HG03354 (cell line): Measurements from ENCODE around the gene TNRC6B.
A peak's percentile ranks its signal among the peaks of the same experiment; 100 is the strongest.
"Not testable (repeated sequence)": the region's sequence is repeated elsewhere in the genome, so short reads cannot be mapped to it uniquely, and the experiment has no call there.

ENCODE experiments used
- ATAC-seq: cut with Tn5 transposase; IDR thresholded peaks from one replicate; pipeline ENCODE4 v1.9.1; 2021; ENCODE audit warnings: mild to moderate bottlenecking; ENCODE audit not compliant: unreplicated experiment, poor library complexity, severe bottlenecking

TNRC6B gene, protein sequence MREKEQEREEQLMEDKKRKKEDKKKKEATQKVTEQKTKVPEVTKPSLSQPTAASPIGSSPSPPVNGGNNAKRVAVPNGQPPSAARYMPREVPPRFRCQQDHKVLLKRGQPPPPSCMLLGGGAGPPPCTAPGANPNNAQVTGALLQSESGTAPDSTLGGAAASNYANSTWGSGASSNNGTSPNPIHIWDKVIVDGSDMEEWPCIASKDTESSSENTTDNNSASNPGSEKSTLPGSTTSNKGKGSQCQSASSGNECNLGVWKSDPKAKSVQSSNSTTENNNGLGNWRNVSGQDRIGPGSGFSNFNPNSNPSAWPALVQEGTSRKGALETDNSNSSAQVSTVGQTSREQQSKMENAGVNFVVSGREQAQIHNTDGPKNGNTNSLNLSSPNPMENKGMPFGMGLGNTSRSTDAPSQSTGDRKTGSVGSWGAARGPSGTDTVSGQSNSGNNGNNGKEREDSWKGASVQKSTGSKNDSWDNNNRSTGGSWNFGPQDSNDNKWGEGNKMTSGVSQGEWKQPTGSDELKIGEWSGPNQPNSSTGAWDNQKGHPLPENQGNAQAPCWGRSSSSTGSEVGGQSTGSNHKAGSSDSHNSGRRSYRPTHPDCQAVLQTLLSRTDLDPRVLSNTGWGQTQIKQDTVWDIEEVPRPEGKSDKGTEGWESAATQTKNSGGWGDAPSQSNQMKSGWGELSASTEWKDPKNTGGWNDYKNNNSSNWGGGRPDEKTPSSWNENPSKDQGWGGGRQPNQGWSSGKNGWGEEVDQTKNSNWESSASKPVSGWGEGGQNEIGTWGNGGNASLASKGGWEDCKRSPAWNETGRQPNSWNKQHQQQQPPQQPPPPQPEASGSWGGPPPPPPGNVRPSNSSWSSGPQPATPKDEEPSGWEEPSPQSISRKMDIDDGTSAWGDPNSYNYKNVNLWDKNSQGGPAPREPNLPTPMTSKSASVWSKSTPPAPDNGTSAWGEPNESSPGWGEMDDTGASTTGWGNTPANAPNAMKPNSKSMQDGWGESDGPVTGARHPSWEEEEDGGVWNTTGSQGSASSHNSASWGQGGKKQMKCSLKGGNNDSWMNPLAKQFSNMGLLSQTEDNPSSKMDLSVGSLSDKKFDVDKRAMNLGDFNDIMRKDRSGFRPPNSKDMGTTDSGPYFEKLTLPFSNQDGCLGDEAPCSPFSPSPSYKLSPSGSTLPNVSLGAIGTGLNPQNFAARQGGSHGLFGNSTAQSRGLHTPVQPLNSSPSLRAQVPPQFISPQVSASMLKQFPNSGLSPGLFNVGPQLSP (N-terminal part only)

DNA sequence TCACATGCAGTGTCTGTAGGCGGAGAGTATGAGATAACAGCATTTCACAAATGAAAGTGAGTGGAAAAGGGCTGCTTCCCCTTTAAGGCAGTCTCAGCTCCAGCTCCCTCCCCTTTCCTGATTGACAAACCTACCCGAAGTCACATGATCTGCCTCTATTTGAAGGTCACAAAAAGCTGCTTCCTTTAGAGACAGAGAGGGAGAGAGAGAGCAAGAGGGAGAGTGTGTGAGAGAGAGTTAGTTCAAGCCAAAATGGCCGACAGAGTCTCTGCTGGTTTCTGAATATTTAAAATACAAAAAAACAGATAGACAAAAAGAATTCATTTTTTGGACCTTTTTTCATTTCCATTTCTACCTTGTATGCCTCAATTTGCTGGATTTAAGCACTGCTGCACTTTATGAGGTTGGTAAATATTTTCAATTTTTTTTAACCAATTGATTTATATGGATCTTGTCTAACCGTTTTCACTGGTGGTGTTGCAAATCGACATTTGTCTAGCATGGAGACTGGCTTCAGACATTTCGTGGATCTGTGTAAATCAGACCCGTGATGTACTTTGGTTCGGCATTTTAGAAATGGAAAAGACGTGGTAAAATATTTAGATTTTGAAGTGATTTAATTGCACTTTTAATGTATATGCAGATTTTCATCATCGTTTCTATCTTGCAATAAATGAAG lies at the start of gene TNRC6B:
TSS of gene TNRC6B (plus strand) at position 188 of the 679 bp plus-strand sequence. CDS start at position 399, 211 bp downstream.
- ATAC-seq = peak; percentile 88

DNA sequence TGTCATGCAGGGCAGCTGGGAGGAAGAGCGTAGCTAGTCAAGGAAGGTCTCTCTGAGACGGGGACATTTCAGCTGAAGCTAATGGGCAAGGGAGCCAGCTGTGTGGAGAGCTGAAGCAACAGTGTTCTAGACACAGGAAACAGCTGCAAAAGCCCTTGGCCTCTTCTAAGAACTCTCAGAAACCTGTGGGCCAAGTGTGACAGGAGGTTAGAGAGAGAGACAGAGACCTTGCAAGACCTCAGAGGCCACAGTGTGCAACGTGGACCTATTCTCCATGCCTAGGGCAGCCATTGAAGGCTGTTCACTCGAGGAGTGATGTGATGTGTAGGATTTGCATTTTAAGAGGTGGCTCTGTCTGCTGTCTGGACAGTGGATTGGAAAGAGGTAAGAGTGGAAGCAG lies 48.7 kb upstream of the TNRC6B start:
- no peak for ATAC-seq

DNA sequence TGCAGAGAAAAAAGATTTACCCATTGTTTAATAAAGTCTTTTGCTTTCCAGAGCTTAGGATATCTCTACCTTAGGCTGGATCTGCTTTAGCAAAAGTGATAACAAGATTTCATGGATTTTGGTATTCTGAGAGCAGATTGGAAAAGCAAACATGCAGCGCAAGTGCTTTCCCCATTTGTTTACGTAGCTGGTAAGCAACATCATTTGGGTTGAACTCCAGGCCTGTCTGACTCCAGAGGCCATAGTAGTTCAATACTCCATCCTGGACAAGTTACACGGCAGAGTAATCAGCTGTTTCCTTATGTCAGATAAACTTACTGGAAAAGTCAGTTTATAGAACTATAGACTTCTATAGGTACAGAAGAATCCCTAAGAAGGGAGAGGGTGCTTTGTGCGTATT lies 40.6 kb upstream of the TNRC6B start:
- ATAC-seq = no peak

DNA sequence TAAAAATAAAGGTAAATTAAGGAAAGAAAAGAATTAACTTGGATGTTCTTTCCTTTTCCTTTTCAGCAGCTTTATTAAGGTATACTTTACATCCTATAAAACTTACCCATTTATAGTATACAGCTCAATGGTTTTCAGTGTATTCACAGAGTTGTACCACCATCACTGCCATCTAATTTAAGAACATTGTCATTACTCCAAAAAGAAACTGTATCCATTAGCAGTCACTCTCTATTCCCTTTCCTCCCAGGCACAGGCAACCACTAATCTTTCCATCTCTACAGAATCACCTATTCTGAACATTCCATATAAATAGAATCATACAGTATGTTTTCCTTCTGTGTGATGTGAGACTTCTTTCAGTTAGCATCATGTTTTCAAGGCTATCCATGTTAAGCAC lies 38.9 kb upstream of the TNRC6B start:
- ATAC-seq = no peak

DNA sequence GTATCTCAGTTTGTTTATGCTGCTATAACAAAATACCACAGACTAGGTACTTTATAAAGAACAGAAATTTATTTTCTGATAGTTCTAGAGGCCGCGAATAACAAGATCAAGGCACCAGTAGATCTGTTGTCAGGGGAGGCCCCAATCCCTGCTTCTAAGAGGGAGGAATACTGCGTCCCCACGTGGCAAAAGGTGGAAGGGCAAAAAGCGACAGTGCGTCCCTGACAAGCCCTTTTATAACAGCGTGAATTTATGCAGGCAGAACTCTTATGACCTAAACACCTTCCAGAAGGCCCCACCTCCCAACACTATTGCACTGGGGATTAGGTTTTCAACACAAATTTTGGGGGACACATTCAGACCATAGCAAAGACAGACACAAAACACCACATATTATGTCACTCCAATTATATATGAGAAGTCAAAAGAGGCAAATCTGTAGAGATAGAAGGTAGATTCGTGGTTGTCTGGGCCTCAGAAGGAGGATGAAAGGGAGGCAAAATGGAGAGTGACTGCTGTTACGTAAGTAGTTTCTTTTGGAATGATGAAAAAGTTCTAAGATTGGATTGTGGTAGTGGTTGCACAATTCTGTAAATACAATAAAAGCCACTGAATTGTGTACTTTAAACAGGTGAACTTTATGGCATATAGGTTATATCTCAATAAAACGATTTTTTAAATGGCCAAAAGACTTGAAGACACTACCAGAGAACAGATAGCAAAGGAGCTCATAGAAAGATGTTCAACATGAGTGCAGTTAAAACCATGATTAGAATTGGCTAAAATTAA lies 30.1 kb upstream of the TNRC6B start:
- no peak for ATAC-seq

DNA sequence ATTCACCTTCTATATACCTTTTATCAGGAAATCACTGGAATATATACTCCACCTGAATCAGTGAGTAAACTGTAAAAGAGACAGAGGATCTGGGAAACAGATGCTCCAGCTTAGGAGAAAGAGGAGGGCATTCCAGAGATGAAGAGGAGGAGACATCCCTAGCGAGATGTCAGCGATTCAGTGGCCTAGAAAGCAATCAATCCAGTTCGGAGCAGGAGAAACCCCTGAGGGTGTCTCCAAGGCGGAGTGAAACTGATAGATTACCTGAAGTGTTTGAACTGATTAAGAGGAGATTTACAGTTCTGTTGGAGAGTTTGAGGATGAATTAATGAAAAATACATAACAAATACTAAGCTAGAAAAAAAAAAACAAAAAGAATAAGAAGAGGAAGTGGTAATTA lies 24.5 kb upstream of the TNRC6B start:
- ATAC-seq = no peak

DNA sequence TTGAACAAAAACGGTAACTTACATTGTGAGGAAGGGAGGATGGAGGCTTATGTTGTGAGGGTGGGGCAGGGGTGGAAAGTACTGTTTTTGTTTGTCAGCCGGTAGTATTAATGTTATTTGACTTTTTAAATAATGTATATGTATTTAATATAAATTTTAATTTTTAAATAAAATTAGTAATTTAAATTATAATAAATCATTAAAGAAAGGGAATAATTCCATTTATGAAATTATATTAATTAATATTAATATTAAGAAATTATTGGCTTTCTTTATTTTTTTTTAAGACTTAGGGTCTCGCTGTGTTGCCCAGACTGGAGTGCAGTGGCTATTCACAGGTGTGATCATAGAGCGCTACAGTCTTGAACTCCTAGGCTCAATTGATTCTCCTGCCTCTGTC lies 24.0 kb upstream of the TNRC6B start:
- ATAC-seq = no peak

DNA sequence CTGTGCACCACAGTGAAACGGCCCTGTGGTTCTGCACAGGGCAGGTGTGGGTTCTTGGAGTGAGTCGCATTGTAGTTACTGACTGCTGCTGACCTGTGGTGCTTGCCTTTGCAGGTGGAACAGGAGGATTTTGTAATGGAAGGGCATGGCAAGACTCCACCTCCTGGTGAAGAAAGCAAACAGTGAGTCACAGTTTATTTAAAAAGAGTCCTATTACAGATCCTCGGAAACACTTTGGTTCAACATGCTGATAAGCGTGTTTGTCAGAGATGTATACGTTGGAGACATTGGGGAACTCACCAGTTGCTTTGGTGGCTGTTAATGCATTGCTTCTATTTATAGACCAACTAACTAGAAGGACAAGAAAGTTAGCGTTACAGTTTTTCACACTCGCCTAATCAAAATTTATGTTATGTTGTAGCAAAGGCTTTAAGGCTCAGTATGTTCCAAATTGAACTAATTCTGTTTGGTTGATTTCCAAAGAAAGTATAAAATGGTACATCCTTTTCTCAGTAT lies 21.7 kb upstream of the TNRC6B start:
- ATAC-seq = no peak

DNA sequence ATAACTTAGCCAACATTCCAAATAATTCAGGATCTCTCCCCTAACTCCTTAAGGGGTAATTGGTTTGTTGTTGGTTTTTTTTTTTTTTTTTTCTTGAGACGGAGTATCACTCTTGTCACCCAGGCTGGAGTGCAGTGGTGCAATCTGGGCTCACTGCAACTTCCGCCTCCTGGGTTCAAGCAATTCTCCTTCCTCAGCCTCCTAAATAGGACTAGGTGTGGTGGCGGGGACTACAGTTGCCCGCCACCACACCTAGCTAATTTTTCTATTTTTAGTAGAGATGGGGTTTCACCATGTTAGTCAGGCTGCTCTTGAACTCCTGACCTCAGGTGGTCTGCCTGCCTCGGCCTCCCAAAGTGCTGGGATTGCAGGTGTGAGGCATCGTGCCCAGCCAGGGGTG lies 21.0 kb upstream of the TNRC6B start:
- ATAC-seq = not testable (repeated sequence)

DNA sequence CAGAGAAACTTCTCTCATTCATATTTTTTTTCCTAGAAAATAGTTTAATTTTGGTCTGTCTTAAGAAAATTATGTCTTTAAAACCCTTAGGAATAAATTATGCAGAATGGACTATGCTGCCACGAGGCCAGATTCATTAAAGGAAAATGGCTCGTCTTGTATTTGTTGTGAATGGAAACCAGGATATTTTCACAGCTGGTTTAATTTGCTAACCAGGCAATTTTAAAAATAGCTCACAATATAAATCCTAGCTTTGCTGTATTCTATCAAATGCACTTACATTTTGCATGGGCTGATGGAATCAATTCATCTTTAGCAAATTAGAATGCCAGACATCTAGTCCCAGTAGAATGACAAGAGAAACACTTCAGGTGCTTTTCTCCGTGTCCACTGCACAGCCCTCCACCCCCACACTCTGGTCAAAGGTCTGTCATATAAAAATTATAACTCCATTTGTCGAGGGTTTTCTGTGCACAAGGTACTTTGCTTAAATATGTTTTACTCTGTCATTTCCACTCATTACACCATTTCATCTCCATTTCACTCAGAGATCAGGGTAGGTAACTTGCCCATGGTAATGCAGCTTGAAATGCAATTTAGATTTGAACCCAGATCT lies 20.3 kb upstream of the TNRC6B start:
- no peak for ATAC-seq

DNA sequence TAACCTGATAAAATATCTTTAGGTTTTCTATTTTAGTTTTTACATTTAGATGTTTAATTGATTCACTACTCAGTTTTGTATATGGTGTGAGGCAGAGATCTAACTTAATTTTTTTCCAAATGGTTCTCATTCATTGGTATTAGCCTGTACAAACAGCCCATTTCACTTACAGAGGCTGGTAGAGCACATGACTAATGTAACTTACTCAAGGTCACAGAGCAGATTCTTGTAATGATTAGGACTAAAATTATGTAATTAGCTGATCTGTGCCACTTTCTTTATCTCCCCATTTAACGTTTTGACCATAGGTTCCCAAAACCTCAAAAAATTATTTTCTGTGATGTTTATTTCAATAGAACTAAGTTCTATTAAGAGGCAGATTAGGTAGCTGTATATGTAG lies 16.5 kb upstream of the TNRC6B start:
- no peak for ATAC-seq

DNA sequence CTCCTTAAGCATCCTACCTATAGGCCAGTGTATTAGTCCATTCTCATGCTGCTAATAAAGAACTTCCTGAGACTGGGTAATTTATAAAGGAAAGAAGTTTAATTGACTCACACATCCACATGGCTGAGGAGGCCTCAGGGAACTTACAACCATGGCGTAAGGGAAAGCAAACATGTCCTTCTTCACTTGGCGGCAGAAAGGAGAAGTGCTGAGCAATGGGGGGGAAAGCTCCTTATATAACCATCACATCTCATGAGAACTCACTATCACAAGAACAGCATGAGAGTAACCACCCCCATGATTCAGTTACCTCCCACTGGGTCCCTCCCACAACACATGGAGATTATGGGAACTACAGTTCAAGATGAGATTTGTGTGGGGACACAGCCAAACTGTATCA lies 12.2 kb upstream of the TNRC6B start:
- not testable (repeated sequence) for ATAC-seq

DNA sequence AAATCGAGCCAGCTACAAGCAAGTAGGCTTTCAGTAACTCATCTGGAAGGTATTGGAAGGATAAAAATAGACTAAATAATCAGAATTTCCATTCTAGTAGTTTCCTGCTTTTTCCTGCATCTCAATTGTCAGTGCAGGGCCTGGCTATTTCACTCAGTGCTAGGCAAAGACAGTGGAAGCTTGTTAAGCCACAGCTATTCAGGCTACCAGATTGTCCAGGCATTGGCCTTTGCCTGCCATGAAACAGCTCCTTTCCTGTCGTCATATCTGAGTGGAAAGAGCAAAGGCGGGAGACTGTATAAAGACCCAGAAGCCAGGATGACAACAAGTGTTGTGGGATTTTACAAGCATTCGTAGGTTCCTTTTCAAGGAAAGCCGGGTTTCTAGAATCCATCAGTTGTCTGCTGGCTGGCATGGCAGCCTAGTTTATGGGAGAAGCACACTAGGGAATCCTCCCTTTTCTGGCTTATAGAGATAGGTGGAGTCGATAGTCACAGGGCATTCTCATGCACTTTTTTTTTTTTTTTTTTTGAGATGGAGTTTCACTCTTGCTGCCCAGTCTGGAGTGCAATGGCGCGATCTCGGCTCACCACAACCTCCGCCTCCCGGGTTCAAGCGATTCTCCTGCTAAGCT lies 2.0 kb upstream of the TNRC6B start:
- ATAC-seq = no peak

DNA sequence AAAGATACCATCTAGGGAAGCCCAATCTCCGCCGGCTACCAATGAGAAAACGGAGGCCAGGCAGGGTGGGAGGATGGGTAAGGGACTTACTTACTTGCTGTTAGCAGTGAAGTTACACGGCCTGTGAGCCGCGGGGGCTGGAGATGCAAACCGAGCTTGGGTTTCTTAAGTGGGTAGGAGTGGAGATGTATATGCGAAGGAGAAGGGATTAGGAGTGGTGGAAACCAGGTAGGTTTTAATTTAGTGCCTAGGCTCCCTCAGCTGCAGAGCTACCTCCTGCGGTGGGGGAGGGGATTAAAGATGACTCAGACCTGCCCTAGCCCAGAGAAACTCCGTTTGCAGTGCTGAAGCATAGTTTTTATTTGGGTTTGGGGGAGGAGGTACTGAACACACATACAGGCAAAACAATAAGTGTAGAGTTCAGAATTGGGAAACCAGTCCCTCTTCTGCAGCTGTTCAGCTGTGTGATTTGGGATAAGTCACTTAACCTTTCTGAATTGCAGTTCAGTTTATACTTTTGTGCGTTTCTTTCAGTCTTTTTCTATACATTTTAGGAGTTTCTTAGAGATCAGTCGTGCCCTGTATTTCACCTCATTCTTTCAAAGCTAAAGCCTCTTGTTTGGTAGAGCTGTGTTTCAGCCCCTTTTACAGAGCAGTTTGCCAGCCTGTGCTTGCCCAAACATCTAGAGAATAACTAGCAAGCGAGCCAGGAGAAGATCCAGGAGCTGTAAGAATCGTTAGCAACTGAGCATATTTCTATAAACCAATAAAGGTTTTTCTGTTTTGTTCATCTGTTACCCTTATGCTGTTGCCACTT lies 596 bp upstream of the TNRC6B start:
- no peak for ATAC-seq

DNA sequence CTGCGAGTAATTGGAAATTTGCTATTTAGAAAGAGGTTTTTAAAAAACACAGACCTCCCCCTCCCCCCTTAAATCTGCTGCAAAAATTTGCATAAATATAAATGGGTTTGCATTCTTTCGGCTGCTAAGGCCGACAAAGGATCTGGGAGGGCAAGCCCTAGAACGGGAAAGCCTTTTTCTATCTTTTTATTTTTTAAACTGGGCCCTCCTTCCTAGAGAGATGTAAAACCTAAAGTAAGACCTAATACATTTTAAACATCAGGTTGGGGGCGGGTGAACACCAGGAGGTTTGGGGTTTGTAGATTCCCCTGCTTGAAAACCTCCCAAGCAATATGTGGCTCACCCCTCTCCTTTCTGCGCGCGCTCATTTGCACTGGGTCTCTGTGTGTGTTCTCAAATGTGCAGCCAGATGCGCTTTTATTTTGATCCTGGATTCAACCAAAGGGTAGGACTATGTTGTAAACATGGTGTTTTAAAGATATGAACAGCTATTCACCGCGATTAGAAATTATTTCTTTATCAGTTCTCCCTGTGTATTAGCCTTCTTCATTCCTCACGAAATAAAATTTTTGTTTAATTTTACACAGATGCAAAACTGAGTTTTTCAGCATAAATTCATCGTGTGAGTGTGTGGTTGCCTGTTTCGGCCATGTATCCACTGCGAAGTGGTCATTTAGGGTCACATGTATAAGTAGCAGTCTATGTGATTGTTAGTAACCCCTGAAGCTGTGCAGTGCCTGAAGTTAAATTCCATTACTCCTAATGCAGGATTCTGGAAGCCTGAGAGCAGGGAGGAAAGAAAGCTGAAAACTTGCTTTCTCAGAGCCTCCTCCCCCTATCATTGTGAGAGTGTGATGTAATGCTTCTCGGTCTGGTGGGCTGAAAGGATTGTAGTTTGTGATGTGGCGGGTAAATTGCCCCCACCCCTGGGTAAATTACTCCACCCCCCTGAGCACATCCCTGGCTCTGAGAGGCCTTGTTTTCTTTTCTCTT lies 988 bp downstream of the TNRC6B start:
- no peak for ATAC-seq

DNA sequence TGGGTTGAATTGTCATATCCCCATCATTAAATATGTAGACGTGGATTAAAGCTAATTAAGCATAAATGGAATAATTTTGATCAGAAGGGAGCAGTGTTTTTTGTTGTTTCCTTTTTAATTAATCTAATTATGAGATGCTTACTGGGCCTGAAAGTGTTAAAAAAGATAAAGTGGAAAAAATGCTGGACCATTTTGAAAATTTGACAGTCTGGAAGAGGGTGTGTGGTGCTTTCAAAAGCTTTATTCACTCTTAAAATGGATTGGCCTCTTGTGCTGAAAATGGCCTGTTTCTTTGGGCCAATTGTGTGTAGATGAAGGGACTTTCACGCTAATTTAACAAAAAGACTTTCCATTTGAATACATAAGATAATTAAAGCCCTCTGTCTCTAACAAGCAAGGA lies 1.8 kb downstream of the TNRC6B start:
- no peak for ATAC-seq
